NB4 (cell line): Measurements from ENCODE around the gene C2orf15.

Source experiments
- TF ChIP-seq, protein P1 (sequence below): IDR thresholded peaks from one replicate; pipeline ENCODE4 v1.5.1; 2012; ENCODE audit warnings: low read depth, low read length
- TF ChIP-seq, protein P2 (sequence below): IDR thresholded peaks from 2 replicates; pipeline ENCODE4 v1.6.1; 2011; ENCODE audit warnings: low read depth, low read length

DNA sequence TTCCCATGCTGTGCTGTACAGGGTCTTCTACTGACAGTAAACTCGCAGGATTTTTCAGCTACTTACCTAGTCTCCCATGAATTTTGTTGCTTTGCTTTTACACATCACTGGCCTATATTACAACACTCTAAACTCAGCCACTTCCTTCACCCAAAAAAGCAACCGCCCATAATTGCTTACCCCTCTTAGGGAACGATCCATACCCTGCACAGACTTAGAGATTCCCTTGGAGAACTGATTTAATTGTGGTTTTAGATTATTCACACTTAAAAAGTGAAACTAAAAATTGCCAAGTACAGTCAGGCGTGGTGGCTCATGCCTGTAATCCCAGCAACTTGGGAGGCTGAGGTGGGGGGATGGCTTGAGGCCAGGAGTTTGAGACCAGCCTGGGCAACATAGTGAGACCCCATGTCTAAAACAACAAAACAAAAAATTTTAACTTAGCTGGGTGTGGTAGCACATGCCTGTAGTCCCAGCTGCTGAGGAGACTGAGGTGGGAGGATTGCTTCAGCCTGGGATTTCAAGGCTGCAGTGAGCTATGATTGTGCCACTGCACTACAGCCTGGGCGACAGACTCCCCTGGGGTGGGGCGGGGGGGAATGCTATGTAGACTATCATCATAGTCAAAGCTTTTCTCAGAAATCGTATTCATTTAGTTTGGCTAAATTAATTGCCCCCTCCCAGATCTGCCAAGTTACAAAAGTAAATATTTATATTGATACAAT is 58.7 kb downstream of the C2orf15 start:
- TF ChIP-seq, protein P1, sequence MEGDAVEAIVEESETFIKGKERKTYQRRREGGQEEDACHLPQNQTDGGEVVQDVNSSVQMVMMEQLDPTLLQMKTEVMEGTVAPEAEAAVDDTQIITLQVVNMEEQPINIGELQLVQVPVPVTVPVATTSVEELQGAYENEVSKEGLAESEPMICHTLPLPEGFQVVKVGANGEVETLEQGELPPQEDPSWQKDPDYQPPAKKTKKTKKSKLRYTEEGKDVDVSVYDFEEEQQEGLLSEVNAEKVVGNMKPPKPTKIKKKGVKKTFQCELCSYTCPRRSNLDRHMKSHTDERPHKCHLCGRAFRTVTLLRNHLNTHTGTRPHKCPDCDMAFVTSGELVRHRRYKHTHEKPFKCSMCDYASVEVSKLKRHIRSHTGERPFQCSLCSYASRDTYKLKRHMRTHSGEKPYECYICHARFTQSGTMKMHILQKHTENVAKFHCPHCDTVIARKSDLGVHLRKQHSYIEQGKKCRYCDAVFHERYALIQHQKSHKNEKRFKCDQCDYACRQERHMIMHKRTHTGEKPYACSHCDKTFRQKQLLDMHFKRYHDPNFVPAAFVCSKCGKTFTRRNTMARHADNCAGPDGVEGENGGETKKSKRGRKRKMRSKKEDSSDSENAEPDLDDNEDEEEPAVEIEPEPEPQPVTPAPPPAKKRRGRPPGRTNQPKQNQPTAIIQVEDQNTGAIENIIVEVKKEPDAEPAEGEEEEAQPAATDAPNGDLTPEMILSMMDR, result no peak
- TF ChIP-seq, protein P2, sequence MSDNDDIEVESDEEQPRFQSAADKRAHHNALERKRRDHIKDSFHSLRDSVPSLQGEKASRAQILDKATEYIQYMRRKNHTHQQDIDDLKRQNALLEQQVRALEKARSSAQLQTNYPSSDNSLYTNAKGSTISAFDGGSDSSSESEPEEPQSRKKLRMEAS, result no peak
